Superior temporal gyrus (tissue), 1 donor: ENCODE results near the gene STPG4.
"Not testable (repeated sequence)": the region's sequence is repeated elsewhere in the genome, so short reads cannot be mapped to it uniquely, and the experiment has no call there.

Source experiments
- DNase-seq: peaks from one replicate; pipeline ENCODE4 v3.0.0-alpha.2; 2016; ENCODE audit errors: extremely low spot score

STPG4 gene

DNA sequence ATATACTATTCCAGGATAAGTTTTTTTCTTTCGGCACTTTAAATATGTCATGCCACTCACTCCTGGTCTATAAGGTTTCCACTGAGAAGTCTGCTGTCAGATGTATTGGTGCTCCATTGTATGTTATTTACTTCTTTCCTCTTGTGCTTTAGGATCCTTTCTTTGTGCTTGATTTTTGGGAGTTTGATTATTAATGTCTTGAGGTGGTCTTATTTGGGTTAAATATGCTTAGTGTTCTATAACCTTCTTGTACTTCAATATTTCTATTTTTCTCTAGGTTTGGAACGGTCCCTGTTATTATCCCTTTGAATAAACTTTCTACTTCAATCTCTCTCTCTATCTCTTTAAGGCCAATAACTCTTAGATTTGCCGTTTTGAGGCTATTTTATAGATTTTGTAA, 28.3 kb downstream of the STPG4 start:
- DNase-seq, result no peak

DNA sequence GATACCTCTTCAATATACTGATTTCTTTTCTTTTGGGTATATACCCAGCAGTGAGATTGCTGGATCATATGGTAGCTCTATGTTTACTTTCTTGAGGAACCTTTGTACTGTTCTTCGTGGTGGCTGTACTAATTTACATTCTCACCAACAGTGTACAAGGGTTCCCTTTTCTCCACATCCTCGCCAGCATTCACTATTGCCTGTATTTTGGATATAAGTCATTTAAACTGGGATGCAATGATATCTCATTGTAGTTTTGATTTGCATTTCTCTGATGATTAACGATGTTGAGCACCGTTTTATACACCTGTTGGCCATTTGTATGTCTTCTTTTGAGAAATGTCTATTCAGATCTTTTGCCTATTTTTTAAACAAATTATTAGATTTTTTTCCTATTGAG, 30.4 kb downstream of the STPG4 start:
- not testable (repeated sequence) for DNase-seq

DNA sequence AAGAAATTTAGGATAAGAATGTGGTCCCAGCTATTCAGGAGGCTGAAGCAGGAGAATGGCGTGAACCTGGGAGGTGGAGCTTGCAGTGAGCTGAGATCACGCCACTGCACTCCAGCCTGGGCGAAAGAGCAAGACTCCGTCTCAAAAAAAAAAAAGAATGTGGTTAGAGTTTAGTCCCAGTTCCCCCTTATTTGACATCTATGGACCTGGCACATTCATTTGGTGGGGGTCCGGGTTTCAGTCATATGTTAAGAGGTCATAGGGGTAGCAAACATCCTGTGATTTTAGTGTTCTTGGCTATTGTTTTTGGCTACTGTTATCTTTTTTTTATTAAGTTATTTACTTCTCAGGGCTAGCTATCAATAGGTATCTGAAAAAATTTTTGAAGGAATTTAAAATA, 34.7 kb downstream of the STPG4 start:
- DNase-seq, result not testable (repeated sequence)

DNA sequence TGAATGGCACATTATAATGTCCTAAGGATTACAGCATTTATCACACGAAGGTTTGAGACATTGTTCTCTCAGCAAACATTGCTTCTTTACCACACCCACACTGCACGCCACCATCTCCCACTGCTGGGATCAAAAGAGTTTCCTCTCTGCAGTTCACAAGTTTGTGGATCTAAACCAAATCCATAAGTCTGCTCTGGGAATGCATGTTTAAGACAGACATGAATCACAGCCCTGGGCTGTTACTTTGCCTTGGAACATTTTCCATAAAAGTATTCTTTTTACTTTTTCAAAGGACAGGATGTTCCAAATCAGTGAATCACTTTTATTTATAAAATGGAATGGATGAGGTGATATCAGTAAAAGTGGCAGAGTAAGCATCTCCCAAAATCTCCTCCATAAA, 36.1 kb downstream of the STPG4 start:
- DNase-seq, result peak; percentile 54

DNA sequence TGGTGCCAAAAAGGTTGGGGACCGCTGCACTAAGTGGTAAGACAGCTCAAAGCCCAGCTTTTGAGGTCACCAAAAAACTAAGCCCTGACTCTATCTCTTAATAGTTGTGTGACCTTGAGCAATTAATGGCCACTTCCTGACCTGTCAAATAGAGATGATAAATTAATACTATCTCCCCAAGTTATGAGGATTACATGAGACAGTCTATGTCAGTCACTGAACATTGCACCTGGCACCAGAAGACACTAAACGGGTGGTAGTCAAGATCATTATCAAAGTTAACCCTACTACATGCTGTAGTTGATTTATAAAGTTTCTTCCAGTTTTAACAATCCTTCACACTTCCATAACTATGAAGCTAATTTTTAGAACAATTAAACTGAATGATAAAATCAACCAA, 36.5 kb downstream of the STPG4 start:
- no peak for DNase-seq

DNA sequence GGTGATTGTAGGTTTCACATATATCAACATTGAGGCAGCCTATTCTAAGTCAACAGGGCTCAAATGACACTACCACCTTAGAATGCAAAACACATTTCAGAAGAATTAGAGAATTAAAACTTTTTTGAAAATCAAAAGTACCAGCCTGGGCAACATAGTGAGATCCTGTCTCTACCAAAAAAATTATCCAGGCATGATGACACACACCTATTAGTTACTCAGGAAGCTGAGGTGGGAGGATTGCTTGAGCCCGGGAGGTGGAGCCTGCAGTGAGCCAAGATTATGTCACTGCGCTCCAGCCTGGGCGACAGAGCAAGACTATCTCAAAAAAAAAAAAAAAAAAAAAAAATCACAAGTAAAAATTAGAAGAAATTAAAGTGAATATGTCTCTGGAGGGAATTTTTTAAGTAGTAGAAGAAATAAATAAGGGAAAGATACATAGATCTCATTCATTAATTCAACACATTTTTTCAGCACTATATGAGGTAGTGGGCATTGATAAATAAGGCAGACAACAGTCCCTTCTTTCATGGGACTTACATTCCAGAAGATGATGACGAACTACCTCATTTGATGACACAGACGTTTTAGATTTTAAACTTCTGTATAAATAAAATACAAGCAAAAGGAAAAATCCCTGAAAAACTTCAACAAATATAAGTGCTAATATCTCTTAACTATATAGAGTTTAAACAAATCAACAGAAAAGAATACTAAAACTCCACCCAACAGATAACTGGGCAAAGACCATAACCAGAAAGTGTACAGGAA, 42.3 kb downstream of the STPG4 start:
- no peak for DNase-seq

DNA sequence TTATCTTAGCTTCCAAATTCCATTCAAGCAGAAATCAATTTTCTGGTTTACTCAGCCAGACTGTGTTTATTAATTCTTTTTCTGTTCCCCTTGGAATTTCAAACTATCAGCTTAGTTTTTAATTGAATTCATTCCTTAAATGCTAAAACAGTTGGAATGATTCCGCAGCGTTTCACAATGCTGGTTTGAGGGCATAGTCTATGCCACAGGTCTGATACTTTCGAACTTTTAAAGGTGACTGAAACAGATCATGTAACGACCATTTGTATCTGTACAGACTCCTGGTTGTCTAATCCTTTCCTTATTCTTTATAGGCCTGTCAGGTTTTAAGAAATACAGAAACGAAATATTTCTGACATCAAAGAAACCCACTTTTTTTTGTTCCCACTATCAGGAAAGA, 45.4 kb downstream of the STPG4 start:
- DNase-seq, result no peak

DNA sequence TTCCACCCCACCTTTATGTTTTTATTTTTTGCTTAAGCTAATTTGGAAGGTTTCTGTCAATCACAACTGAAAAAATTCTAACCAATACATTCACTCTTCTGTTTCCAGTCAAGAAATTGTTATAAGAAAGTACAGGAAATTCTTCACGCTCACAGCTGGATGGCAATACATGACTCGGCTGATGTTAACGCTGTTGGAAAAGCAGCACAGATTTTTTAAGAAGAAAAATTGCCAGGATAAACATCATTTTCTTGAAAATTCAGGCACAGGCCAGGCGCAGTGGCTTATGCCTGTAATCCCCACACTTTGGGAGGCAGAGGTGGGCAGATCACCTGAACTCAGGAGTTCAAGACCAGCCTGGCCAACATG, 46.1 kb downstream of the STPG4 start:
- no peak for DNase-seq

DNA sequence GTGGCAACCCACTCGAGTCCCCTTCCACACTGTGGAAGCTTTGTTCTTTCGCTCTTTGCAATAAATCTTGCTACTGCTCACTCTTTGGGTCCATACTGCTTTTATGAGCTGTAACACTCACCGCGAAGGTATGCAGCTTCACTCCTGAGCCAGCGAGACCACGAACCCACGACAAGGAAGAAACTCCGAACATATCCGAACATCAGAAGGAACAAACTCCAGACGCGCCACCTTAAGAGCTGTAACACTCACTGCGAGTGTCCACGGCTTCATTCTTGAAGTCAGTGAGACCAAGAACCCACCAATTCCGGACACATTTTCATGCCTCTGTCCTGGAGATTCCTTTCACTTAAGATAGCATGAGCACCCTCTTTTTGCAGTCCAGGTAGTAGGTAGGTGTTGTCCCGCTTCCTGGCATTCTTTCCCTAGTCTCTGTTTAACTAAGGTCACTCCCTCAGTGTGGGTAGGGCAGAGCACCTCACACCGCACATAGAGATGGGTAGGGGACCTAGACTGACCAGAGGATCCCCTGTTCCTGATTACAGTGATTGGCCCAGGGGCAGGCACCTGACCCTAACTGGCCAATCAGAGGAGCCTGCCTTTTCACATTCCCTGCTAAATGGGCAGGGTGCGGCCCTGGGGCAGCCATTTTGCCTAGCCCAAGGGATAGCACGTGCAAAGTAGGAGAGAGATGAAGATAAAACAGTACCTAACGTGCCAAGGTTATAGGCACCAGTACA, 46.7 kb downstream of the STPG4 start:
- DNase-seq, result not testable (repeated sequence)

DNA sequence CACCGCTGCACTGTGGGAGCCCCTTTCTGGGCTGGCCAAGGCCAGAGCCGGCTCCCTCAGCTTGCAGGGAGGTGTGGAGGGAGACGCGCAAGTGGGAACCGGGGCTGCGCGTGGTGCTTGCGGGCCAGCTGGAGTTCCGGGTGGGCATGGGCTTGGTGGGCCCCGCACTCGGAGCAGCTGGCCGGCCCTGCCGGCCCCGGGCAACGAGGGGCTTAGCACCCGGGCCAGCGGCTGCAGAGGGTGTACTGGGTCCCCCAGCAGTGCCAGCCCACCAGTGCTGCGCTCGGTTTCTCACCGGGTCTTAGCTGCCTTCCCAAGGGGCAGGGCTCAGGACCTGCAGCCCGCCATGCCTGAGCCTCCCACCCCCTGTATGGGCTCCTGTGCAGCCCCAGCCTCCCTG, 47.9 kb downstream of the STPG4 start:
- not testable (repeated sequence) for DNase-seq

DNA sequence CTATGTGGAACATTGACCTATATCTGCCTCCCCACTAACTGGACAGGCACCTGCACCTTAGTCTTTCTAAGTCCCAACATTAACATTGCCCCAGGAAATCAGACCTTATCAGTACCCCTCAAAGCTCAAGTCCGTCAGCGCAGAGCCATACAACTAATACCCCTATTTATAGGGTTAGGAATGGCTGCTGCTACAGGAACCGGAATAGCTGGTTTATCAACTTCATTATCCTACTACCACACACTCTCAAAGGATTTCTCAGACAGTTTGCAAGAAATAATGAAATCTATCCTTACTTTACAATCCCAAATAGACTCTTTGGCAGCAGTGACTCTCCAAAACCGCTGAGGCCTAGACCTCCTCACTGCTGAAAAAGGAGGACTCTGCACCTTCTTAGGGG, 48.9 kb downstream of the STPG4 start:
- not testable (repeated sequence) for DNase-seq

DNA sequence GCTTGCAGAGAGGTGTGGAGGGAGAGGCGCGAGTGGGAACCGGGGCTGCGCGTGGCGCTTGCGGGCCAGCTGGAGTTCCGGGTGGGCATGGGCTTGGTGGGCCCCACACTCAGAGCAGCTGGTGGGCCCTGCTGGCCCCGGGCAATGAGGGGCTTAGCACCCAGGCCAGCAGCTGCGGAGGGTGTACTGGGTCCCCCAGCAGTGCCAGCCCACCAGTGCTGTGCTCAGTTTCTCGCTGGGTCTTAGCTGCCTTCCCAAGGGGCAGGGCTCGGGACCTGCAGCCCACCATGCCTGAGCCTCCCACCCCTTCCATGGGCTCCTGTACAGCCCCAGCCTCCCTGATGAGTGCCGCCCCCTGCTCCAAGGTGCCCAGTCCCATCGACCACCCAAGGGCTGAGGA, 55.4 kb downstream of the STPG4 start:
- DNase-seq, result not testable (repeated sequence)

DNA sequence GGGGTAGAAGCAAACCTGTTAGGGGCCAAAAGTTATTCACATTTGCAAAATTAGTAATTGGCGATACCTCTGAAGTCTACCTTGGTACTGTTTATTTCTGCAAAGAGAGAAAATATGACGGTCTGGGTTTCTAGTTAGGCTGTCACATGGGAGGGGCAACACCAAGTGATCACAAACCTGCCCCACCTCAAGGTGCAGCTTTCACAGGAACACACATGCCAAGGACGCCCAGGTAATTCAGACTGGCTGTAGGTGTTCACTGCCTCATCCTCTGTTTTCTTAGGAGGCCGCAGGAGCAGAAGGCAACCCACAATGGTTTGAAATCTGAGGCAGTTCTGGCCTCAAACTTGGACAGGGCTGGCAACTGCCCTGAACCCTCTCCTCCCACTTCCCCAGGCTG, 56.2 kb downstream of the STPG4 start:
- DNase-seq, result no peak

DNA sequence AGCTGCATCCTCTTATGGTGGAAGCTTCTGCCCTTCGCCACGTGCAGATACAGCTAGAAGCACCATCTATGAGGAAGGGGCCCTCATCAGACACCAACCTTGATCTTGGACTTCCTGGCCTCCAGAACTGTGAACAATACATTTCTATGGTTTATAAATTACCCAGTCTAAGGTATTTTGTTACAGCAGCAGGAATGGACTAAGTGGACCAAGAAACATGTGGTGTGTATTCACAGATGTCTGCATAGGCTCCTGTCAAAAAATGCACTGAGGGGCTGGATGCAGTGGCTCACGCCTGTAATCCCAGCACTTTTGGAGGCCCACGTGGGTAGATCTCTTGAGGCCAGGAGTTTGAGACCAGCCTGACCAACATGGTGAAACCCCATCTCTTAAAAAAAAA, 57.5 kb downstream of the STPG4 start:
- DNase-seq, result no peak

DNA sequence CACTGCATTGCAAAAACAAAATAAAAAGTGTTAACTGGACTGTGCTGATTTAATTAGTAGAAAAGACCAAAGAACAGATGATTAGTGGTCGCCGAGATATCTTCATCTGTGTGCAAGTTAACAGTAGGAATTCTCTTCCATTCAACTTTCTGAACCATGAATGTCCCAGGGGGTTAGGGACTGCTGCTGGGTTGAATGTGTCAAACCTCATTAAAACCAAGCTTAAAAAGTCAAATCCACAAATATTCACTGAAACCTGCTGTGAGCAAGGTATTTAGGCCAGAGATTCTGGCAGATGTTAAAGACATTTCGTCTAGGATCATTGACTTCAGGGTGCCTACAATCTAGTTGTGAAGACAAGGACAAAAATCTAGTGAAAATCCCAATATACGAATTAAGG, 58.7 kb downstream of the STPG4 start:
- no peak for DNase-seq

DNA sequence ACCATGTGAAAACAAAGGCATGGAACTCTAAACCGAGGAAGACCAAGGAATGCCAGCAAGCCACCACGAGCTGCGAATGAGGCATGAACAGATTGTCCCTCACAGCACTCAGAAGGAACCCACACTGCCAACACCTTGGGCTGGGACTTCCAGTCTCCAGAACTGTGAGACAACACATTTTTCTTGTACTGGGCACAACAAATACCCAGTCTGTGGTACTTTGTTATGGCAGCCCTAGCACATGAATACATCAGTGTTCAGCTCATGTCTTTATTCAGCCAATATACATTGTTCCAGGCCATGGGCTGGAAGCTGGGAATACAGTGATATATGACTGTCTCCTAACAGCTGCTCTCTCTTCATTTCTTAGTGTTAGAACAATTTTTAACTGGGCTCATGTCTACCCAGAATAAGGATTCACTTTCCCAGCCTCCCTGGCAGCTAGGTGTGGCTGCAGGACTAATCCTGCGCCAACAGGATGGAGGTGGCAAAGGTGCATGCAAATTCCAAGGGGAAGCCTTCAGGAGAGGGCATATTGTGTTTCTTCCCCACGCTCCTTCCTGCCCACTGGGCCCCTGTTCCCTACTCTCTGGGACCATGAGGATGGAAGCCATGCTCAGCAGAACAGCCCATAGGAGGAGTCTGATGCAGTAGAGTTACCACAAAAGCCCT, 59.6 kb downstream of the STPG4 start:
- peak; percentile 57 for DNase-seq

DNA sequence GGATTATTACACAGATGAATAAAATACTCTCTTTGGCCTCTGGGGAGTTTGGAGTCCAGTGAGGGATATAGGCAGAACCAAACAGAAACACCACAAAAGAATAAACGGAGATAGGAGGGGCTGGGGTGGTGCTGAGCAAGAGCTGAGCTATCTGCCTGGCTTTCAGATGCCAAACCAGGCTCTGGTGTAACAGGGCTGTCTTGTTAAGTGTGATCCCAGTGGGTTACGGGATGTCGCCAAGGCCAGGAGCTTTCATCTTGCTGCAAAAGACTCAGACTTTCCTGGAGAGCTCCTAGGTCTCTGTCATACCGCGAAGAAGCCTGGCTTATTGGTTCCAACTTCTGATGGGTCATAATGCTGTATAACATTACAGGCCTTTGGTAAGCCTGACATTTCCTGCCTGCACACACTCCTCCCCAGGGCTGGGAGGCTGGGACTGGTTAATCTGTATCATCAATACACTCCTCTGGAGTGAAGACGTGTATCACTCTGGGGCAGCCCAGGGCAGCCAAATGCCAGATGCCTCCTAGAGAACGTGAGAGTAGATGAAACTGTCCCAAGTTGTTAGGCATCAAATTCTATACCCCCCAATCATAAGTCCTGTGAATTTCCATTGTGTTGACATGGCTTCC, 60.5 kb downstream of the STPG4 start:
- peak; percentile 6 for DNase-seq

DNA sequence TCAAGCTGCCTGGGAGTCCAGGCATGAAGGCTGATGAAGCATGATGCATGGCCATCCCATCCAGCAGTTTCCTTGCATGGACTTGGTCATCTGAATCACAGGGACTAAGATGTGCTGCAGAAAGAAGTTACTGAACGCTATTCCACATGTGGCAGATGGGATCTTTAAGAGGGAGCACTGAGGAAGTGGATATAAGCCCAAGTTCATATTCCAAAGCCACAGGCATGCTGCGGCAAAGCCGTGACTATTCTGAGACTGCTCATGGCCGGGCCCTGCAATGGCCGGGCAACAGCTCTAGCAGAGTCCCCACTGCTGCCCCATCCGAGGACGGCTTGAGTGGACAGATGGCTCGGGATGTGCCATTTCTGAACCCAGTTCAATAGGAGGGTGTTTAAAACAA, 61.5 kb downstream of the STPG4 start:
- DNase-seq, result peak; percentile 4

DNA sequence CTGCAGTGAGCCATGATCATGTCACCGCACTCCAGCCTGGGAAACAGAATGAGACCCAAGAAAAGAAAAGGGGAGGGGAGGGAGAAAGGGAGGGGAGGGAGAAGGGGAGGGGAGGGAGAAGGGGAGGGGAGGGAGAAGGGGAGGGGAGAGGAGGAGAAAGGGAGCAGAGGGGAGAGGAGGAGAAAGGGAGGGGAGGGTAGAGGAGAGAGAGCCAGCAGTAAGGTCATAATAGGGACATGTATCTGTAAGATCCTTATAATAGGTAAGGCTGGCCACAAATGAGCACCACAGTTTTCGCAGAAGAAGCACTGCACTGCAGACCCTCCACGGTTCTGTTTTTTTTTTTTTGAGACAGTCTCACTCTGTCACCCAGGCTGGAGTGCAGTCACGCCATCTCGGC, 62.6 kb downstream of the STPG4 start:
- no peak for DNase-seq

DNA sequence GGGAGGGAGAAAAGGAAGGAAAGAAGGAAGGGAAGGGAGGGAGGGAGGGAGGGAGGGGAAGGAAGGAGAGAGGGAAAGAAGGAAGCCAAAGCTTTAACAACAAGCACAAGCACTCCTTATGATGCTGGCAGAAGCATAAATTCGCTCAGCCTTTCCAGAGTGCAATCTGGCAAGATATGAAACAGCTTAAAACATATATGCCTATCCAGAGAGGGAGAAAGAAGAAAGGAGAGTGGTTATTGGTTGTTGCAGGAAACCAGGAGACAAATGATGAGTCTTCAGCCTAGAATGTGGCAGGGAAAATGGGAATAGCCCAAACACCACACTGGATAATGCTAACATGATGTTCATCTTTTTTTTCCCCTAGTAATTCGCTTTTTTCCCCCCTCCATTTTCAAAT, 64.0 kb downstream of the STPG4 start:
- peak; percentile 10 for DNase-seq

DNA sequence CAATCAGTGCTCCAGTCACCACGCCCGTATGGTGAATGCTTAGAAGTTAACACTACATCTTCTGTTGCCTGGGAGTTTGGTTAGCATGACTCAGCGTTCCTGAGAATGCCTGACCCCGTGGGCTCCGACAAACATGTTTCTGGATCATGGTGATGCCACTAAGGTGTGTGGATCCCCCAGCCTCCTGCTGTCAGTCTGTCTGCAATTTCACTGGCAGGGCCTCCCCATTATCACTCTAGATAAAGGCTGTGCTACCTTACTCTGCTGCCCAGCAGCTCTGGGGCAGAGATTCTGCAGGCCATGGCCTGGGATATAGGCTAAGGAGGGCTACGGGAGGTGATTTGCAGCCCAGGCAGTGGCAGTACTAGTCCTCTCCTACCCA, 66.0 kb downstream of the STPG4 start:
- peak; percentile 4 for DNase-seq

DNA sequence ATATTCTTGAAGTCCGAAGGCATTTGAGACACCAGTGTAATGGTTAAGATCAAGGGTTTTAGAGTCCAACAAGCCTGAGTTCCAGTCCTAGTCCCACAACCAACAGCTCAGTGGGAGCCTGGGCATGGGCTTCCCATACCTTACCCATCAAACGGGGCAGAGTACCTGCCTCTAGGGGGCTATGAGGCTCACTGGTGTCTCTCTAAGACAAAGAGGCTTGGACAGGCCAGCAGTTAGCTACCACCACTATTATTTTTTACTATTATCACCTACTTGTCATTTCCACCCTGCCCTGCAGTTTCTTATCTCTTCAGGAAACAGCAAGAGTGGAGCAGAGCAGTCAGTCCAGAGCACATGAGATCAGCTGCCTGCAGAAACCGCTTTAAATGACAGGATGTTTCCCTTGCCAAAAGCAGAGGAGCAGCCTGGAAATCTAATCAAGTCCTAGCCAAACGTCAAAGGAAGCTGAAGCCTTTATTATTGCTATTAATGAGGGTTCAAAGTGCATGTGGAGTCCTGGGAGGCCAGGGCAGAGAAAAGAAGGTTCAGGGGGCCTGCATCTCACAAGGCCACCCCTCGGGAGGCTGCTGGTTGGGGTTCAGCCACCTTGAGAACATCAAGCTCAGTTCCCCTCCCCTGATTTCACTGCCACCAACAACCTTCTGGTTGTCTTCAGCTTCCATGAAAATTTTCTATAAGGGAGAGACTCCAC, 66.6 kb downstream of the STPG4 start:
- DNase-seq, result peak; percentile 4
